SH-SY5Y (cell line): Measurements from ENCODE around the gene COQ8A.

ENCODE experiments used
- GATA2 ChIP-seq: IDR thresholded peaks from 2 replicates; pipeline ENCODE4 v1.6.1; 2011; ENCODE audit warnings: mild to moderate bottlenecking, low read depth, low read length
- GATA3 ChIP-seq: IDR thresholded peaks from 2 replicates; pipeline ENCODE4 v1.6.1; 2011; ENCODE audit warnings: low read depth, mild to moderate bottlenecking, low read length, moderate library complexity

DNA sequence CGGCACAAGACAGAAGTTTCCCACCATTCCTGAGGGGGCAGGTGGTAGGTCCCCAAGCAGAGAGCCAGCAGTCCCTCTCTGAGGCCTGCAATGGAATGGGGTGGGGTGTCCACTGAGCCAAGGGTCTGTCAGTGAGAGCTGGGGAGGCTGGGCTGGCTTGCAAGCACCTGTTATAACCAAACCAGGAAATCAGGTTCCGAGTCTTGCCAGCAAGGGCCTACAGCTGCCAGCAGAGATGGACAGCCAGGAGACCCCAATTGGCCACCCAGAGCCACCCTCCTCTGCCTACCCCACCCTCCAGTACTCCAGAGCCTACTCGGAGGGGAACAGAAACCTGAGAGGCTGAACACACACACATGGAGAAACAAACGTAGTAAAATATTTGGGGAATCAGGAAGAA is 37.5 kb upstream of the COQ8A start:
- TF ChIP-seq GATA2 (no peak), GATA3 (no peak)
